Progenitor cell of endocrine pancreas (in vitro differentiated cells): Measurements from ENCODE around the gene MFGE8. TPM values are rescaled to one million over a fixed set of nuclear protein-coding genes. Genes with fewer than 3 reads are reported as not detected.

Experiments
- DNase-seq: peaks from one replicate; pipeline ENCODE4 v3.0.0; 2021; ENCODE audit warnings: low spot score; ENCODE audit not compliant: unreplicated experiment
- H3K27ac Mint-ChIP-seq: 2 replicates; pipeline ENCODE4 v1.8.0; 2021; ENCODE audit warnings: mild to moderate bottlenecking, moderate library complexity, mixed read lengths
- H3K27me3 Mint-ChIP-seq: 2 replicates; pipeline ENCODE4 v1.8.0; 2021; ENCODE audit warnings: mixed read lengths
- H3K36me3 Mint-ChIP-seq: 2 replicates; pipeline ENCODE4 v1.8.0; 2022; ENCODE audit warnings: mixed read lengths; ENCODE audit not compliant: insufficient read depth
- H3K4me1 Mint-ChIP-seq: 2 replicates; pipeline ENCODE4 v1.8.0; 2021; ENCODE audit warnings: low read depth, mixed read lengths
- H3K4me3 Mint-ChIP-seq: 2 replicates; pipeline ENCODE4 v1.8.0; 2021; ENCODE audit warnings: low read depth, mild to moderate bottlenecking, moderate library complexity, mixed read lengths
- H3K9me3 Mint-ChIP-seq: 2 replicates; pipeline ENCODE4 v1.8.0; 2021; ENCODE audit warnings: low read depth, mixed read lengths
- total RNA-seq: library from RNA; stranded (reverse); gene quantifications from 2 replicates; pipeline ENCODE4 v1.2.1, GENCODE V29; 2021
- TF ChIP-seq, protein P1 (sequence below): fragments of 200-600 bp; sonication (generic); IDR thresholded peaks from one replicate; pipeline ENCODE4 v1.5.0; 2021; ENCODE audit warnings: antibody characterized with exemption, mild to moderate bottlenecking; ENCODE audit not compliant: unreplicated experiment

Gene MFGE8
- total RNA-seq, 1 donor from 2014 or later: 297 TPM

DNA sequence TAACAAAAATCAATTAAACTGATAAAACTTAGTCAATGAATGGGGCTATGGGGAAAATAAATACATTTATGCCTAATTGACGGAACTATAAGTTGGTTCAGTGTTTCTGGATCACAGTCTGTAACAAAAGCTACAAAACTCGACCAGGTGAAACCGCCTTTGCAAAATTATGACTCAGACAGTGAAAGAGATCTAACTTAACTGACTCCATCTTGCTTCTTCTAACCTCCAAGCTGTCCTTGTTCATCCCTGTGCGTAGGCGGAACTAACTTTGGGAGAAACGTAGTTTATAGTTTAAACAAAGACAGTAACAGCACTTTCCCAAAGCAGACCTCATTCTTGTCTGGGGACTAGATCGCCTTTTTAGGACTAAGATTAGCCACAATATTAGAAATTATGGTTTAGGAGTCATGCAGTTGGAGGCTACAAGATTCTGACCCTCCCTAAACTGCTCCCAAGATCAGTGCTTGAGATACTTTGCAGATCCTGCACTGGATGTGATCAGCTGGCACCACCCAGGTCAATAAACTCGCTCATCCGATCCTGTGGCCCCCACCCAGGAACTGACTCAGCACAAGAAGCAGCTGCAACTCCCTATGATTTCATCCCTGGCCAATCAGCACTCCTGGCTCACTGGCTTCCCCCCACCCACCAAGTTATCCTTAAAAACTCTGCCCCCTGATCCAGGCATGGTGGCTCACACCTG is 7.2 kb upstream of the MFGE8 start:
- peak overlapping the region; percentile 69 for H3K27ac Mint-ChIP-seq
- peaks cover 4% of the 10 kb centered on the region for H3K9me3 Mint-ChIP-seq
- TF ChIP-seq, protein P1, sequence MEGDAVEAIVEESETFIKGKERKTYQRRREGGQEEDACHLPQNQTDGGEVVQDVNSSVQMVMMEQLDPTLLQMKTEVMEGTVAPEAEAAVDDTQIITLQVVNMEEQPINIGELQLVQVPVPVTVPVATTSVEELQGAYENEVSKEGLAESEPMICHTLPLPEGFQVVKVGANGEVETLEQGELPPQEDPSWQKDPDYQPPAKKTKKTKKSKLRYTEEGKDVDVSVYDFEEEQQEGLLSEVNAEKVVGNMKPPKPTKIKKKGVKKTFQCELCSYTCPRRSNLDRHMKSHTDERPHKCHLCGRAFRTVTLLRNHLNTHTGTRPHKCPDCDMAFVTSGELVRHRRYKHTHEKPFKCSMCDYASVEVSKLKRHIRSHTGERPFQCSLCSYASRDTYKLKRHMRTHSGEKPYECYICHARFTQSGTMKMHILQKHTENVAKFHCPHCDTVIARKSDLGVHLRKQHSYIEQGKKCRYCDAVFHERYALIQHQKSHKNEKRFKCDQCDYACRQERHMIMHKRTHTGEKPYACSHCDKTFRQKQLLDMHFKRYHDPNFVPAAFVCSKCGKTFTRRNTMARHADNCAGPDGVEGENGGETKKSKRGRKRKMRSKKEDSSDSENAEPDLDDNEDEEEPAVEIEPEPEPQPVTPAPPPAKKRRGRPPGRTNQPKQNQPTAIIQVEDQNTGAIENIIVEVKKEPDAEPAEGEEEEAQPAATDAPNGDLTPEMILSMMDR: no peak
- H3K4me3 Mint-ChIP-seq: no peak overlapping the region
- H3K36me3 Mint-ChIP-seq: no peaks in the 10 kb centered on the region
- H3K27me3 Mint-ChIP-seq: peaks cover 3% of the 10 kb centered on the region
- DNase-seq: no peak
- peaks cover 17% of the 10 kb centered on the region for H3K4me1 Mint-ChIP-seq

DNA sequence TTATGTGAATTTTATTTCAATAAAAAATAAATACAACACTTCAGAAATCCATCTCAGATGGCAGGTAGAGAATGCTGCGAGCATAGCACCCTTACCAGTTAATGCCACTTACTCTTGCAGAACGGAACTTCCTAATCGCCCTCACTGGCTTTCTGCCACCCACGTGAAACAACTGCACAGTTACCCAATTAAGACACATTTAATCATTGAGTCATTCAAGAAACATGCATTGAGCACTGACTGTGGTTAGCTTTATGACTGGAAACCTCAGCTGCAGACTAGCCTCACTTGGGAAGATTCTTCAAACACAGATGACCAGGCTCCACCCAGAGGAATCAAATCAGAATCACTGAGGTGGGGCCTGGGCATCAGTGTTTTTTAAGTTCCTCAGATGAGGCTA is 5.6 kb upstream of the MFGE8 start:
- no peaks in the 10 kb centered on the region for H3K9me3 Mint-ChIP-seq
- no peak for DNase-seq
- no peak overlapping the region for H3K4me3 Mint-ChIP-seq
- TF ChIP-seq, protein P1: no peak
- peaks cover 17% of the 10 kb centered on the region for H3K4me1 Mint-ChIP-seq
- H3K27ac Mint-ChIP-seq: no peak overlapping the region
- H3K36me3 Mint-ChIP-seq: no peaks in the 10 kb centered on the region
- peaks cover 3% of the 10 kb centered on the region for H3K27me3 Mint-ChIP-seq

DNA sequence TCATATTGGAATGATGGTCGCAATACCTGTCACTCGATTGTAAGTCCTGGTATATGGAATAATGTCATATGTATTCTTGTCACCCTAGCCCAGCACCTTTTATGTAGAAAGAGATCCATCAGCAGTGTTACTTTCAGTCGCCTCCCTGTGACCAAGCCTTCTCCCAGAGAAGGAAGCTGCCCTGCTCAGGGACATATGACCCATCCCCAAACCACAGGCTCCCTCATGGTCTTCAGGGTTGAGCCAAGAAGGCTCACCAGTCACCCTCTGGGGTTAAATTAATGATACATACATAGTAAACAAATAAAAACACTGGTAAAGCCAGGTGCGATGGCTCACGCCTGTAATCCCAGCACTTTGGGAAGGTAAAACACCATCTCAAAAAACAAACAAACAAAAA is 4.6 kb upstream of the MFGE8 start:
- no peaks in the 10 kb centered on the region for H3K36me3 Mint-ChIP-seq
- no peaks in the 10 kb centered on the region for H3K9me3 Mint-ChIP-seq
- TF ChIP-seq, protein P1: no peak
- no peak for DNase-seq
- H3K27ac Mint-ChIP-seq: no peak overlapping the region
- peaks cover 3% of the 10 kb centered on the region for H3K27me3 Mint-ChIP-seq
- no peak overlapping the region for H3K4me3 Mint-ChIP-seq
- H3K4me1 Mint-ChIP-seq: peaks cover 20% of the 10 kb centered on the region

DNA sequence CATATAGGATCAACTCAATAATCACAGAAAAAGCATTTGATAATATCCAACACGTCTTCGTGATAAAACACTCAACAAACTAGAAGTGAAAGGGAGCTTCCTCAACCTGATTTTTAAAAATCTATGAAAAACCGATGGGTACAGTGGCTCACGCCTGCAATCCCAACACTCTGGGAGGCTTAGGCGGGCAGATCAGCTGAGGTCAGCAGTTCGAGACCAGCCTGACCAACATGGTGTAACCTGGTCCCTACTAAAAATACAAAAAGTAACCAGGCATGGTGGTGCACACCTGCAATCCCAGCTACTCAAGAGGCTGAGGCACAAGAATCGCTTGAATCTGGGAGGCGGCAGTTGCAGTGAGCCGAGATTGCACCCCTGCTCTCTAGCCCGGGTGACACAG is 2.2 kb upstream of the MFGE8 start:
- DNase-seq: no peak
- no peaks in the 10 kb centered on the region for H3K9me3 Mint-ChIP-seq
- TF ChIP-seq, protein P1: no peak
- H3K27ac Mint-ChIP-seq: no peak overlapping the region
- H3K36me3 Mint-ChIP-seq: peaks cover 3% of the 10 kb centered on the region
- peaks cover 30% of the 10 kb centered on the region for H3K4me1 Mint-ChIP-seq
- peaks cover 3% of the 10 kb centered on the region for H3K27me3 Mint-ChIP-seq
- no peak overlapping the region for H3K4me3 Mint-ChIP-seq

DNA sequence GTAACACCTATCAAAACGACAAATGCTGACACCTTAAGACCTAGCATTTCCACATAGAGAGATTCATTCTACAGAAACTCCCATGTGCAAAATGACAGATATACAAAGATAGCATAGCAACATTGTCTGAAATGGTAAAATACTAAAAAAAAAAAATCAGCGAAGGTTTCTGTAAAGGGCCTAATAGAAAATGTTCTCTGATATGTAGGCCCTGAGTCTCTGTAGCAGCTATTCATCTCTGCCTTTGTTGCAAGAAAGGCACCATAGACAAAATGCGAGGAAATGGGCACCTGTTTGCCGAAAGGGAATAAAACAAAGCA is 631 bp upstream of the MFGE8 start:
- H3K36me3 Mint-ChIP-seq: peaks cover 13% of the 10 kb centered on the region
- DNase-seq: no peak
- H3K27ac Mint-ChIP-seq: no peak overlapping the region
- peaks cover 1% of the 10 kb centered on the region for H3K27me3 Mint-ChIP-seq
- peak overlapping the region; percentile 88 for H3K4me3 Mint-ChIP-seq
- no peaks in the 10 kb centered on the region for H3K9me3 Mint-ChIP-seq
- TF ChIP-seq, protein P1: no peak
- peaks cover 30% of the 10 kb centered on the region for H3K4me1 Mint-ChIP-seq
